Esophagus squamous epithelium (tissue), 5 donors: ENCODE results near the gene SLC17A7. TPM values are rescaled to one million over a fixed set of nuclear protein-coding genes. Genes with fewer than 3 reads are reported as not detected.

Experiments used
- DNase-seq: peaks from one replicate; lab custom pipeline; 2025; lab: John Stamatoyannopoulos, UW
- H3K27ac ChIP-seq, 4 donors: fragments of 200-600 bp; sonication (generic); one replicate each; pipeline ENCODE4 v1.5.1; 2016 to 2019; ENCODE audit warnings: mild to moderate bottlenecking in 1 of 4
- H3K27me3 ChIP-seq, 4 donors: fragments of 200-600 bp; sonication (generic); 1 replicate in 3 of 4; 2 replicates in 1 of 4; pipeline versions ENCODE4 v1.5.1 to v1.6.0; 2017 to 2021; ENCODE audit warnings: antibody characterized with exemption in 1 of 4
- H3K36me3 ChIP-seq, 3 donors: fragments of 200-600 bp; sonication (generic); one replicate each; pipeline ENCODE4 v1.5.1; 2016 to 2019
- H3K4me1 ChIP-seq, 3 donors: fragments of 200-600 bp; sonication (generic); one replicate each; pipeline ENCODE4 v1.5.1; 2017 to 2019
- H3K4me3 ChIP-seq, 4 donors: fragments of 200-600 bp; sonication (generic); 1 replicate in 3 of 4; 2 replicates in 1 of 4; pipeline ENCODE4 v1.5.1; 2016 to 2019; ENCODE audit warnings: mild to moderate bottlenecking in 2 of 4, moderate library complexity in 1 of 4
- H3K9me3 ChIP-seq, 3 donors: fragments of 200-600 bp; sonication (generic); one replicate each; pipeline ENCODE4 v1.5.1; 2016 to 2019
- CTCF ChIP-seq, 6 experiments: fragments of 450-650 bp in 4 of 6; fragments of 200-600 bp in 2 of 6; sonication (generic) in 2 of 6; IDR thresholded peaks; one replicate each; pipeline ENCODE4 v1.5.1; 2016 to 2019; ENCODE audit warnings: antibody characterized with exemption in 6 of 6, mild to moderate bottlenecking in 4 of 6, moderate library complexity in 4 of 6
- POLR2A ChIP-seq, 4 donors: fragments of 450-650 bp; IDR thresholded peaks; one replicate each; pipeline ENCODE4 v1.6.1; 2017; ENCODE audit warnings: antibody characterized with exemption in 4 of 4, mild to moderate bottlenecking in 4 of 4, moderate library complexity in 3 of 4
- WGBS, 2 donors: methylation state at CpG; one replicate each; pipeline ENCODE4 v1.1.5; 2018; 5-methylcytosine and 5-hydroxymethylcytosine counted together
- intact Hi-C: fragments of 100-400 bp; cut with DNase I; formaldehyde crosslinking; loops from one replicate; pipeline ENCODE4 v1.15.0; 2022
- total RNA-seq, 4 donors: library from RNA; depleted of rRNA; stranded (reverse); fragments of >200 nt; gene quantifications; one replicate each; pipeline ENCODE4 v1.1.0, GENCODE V29; 2016
- donor health status: DM: yes; HTN: yes; CAD: no.

SLC17A7 gene
- total RNA-seq, 4 donors from 2014 or later = 0.13 to 1.5 (median 0.40) TPM

DNA sequence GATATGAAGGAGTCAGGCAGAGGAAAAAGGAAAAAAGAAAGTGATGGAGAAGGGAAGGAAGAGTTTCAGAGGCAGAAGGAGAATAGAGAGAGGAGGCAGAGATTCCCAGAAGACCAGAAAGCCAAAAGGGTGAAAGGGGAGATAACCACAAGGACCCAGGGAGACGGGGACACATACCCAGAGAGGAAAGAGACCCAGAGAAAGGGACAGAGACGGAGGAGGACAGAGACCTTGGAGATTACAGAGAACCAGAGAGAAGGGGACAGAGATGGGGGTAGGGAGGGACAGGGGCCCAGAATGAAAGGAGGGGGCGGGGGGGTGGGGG is 19.5 kb downstream of the SLC17A7 start:
- 26 to 40% methylated on average over 2 to 3 of the region's 3 CpGs for WGBS, 2 donors
- peaks cover 11 to 100% (median 47%) of the 10 kb centered on the region in 4 donors for H3K27me3 ChIP-seq

GRCh38 chr19:49421039-49421877 is 20.1 kb downstream of the SLC17A7 start:
- peaks cover 11 to 100% (median 43%) of the 10 kb centered on the region in 4 donors for H3K27me3 ChIP-seq
- 24 to 26% methylated on average over 17 to 23 of the region's 48 CpGs for WGBS, 2 donors
- peak overlapping the region in 3 of 4 donors; percentile 9 to 53 (median 20) for H3K4me3 ChIP-seq

More for the DNA sequence above, 19.5 kb downstream of the SLC17A7 start:
- Histone ChIP-seq H3K9me3 (no peaks in the 10 kb centered on the region), H3K4me1 (peaks cover 17 to 36% (median 24%) of the 10 kb centered on the region in 3 donors), H3K36me3 (no peaks in the 10 kb centered on the region), H3K27ac (no peak overlapping the region), H3K4me3 (no peak overlapping the region)
- DNase-seq = no peak
- TF ChIP-seq POLR2A (IDR thresholded peaks at IDR 0.05) (no peak), CTCF (IDR thresholded peaks at IDR 0.05) (no peak)
- intact Hi-C loops = no loop called here

GRCh38 chr19:49420227-49420626 is 21.1 kb downstream of the SLC17A7 start:
- H3K4me3 ChIP-seq = no peak overlapping the region
- no peak for DNase-seq
- TF ChIP-seq CTCF (IDR thresholded peaks at IDR 0.05) (no peak), POLR2A (IDR thresholded peaks at IDR 0.05) (no peak)
- peaks cover 17 to 36% (median 24%) of the 10 kb centered on the region in 3 donors for H3K4me1 ChIP-seq
- no peaks in the 10 kb centered on the region for H3K36me3 ChIP-seq
- WGBS, 2 donors = 73 to 77% methylated on average over 2 of the region's 2 CpGs
- H3K27ac ChIP-seq = no peak overlapping the region
- intact Hi-C loops = no loop called here
- H3K9me3 ChIP-seq = no peaks in the 10 kb centered on the region
- H3K27me3 ChIP-seq = peaks cover 11 to 100% (median 33%) of the 10 kb centered on the region in 4 donors

More at GRCh38 chr19:49421039-49421877, 20.1 kb downstream of the SLC17A7 start:
- Histone ChIP-seq H3K36me3 (no peaks in the 10 kb centered on the region), H3K9me3 (no peaks in the 10 kb centered on the region), H3K27ac (no peak overlapping the region), H3K4me1 (peaks cover 17 to 36% (median 24%) of the 10 kb centered on the region in 3 donors)
- intact Hi-C loops = no loop called here
- DNase-seq = no peak
- TF ChIP-seq CTCF (IDR thresholded peaks at IDR 0.05) (no peak), POLR2A (IDR thresholded peaks at IDR 0.05) (no peak)

GRCh38 chr19:49419173-49419572 is 22.2 kb downstream of the SLC17A7 start:
- no peak for TF ChIP-seq POLR2A (IDR thresholded peaks at IDR 0.05)
- TF ChIP-seq CTCF (IDR thresholded peaks at IDR 0.05) = no peak
- no peak overlapping the region for H3K4me3 ChIP-seq
- H3K36me3 ChIP-seq = no peaks in the 10 kb centered on the region
- peaks cover 17 to 36% (median 24%) of the 10 kb centered on the region in 3 donors for H3K4me1 ChIP-seq
- WGBS, 2 donors = 74% methylated on average over 2 of the region's 2 CpGs; no CpG with 5 or more reads in 1 of the 2 donors
- no peak overlapping the region for H3K27ac ChIP-seq
- H3K27me3 ChIP-seq = peaks cover 11 to 95% (median 28%) of the 10 kb centered on the region in 4 donors
- no peak for DNase-seq
- intact Hi-C loops = no loop called here
- H3K9me3 ChIP-seq = no peaks in the 10 kb centered on the region

GRCh38 chr19:49418511-49418910 is 22.8 kb downstream of the SLC17A7 start:
- Histone ChIP-seq H3K4me3 (no peak overlapping the region), H3K36me3 (no peaks in the 10 kb centered on the region), H3K4me1 (peaks cover 17 to 32% (median 22%) of the 10 kb centered on the region in 3 donors), H3K27me3 (peaks cover 7 to 88% (median 24%) of the 10 kb centered on the region in 4 donors), H3K27ac (no peak overlapping the region), H3K9me3 (no peaks in the 10 kb centered on the region)
- DNase-seq = no peak
- no peak for TF ChIP-seq POLR2A (IDR thresholded peaks at IDR 0.05)
- TF ChIP-seq CTCF (IDR thresholded peaks at IDR 0.05) = no peak
- intact Hi-C loops = no loop called here
- 68 to 90% methylated on average over 5 of the region's 5 CpGs for WGBS, 2 donors
